ENCODE measurements around the gene STIMATE.

DNA sequence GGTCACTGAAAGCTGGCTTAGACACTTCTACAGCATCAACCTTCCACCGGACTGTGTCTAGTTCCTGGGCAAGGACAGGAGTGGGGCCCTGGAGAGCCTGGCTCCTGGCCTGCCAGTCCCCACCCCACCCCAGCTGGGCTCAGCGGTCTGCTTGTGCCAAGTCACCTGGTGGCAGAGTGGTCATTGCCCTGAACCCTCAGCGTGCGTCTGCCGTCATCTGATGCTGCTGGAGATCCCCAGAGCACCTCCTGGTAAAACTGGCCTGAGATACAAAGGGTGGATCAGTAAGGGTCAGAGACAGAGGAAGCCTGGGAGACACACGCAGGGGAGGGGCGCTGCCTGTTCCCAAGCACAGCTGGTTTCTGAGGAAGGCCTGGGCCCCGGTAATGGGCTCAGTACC lies 83.5 kb downstream of the STIMATE start:
- TF ChIP-seq CTCF (IDR thresholded peaks at IDR 0.05; ENCODE audit: low read length) (no peak), EZH2 (IDR thresholded peaks at IDR 0.05; ENCODE audit: borderline replicate concordance, low read length) (no peak)
